ENCODE results near the gene LILRA5. TPM values are rescaled to one million over a fixed set of nuclear protein-coding genes. Genes with fewer than 3 reads are reported as not detected.
"Not testable (repeated sequence)": the region's sequence is repeated elsewhere in the genome, so short reads cannot be mapped to it uniquely, and the experiment has no call there.

LILRA5 gene
- total RNA-seq, 5 donors from 2014 or later (not counting 1 experiment from before 2014, with no cell fraction given) = not detected

DNA sequence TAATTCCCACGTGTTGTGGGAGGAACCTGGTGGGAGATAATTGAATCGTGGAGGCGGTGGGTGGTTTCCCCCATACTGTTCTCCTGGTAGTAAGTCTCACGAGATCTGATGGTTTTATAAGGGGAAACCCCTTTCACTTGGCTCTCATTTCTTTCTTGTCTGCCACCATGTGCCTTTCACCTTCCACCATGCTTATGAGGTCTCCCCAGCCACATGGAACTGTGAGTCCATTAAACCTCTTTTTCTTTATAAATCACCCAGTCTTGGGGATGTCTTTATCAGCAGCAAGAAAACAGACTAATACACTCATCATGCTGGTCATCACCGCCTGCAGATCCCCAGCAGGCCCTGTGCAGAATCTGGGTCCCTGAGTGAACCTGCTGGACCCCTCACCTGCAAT, 15.8 kb upstream of the LILRA5 start:
- H3K9me3 ChIP-seq; H3K27me3 Mint-ChIP-seq; DNase-seq; H3K4me3 ChIP-seq (ENCODE audit: control insufficient read depth in 1 of 2, extremely low read depth in 1 of 2, low read length in 1 of 2); H3K36me3 Mint-ChIP-seq; H3K4me1 ChIP-seq (ENCODE audit: control insufficient read depth in 1 of 2, extremely low read depth in 1 of 2, insufficient read depth in 2 of 2, low read length in 2 of 2); H3K27ac Mint-ChIP-seq; H3K4me3 Mint-ChIP-seq; H3K36me3 ChIP-seq (ENCODE audit: control insufficient read depth in 2 of 2, extremely low read depth in 1 of 2, insufficient read depth in 1 of 2, low read length in 1 of 2); ATAC-seq (replicated peaks in 1 of 4); H3K27ac ChIP-seq (ENCODE audit: low read length); POLR2A ChIA-PET; CTCF ChIA-PET; H3K9me3 Mint-ChIP-seq: not testable (repeated sequence)
- H3K27me3 ChIP-seq (replicated peaks in 1 of 2; ENCODE audit: control insufficient read depth in 2 of 2, extremely low read depth in 1 of 2, insufficient read depth in 2 of 2, low read length in 1 of 2) = peaks cover 0 to 11% of the 10 kb centered on the region in 2 experiments
- H3K4me1 Mint-ChIP-seq = peaks cover 14 to 24% (median 22%) of the 10 kb centered on the region in 3 donors
- 100% methylated on average over 1 of the region's 5 CpGs for WGBS (ENCODE audit: insufficient coverage)

- 85% methylated on average over 2 of the region's 5 CpGs for WGBS (ENCODE audit: insufficient coverage)
- no peak overlapping the region for H3K4me3 Mint-ChIP-seq
Observed at GRCh38 chr19:54325631-54326030, 12.7 kb upstream of the LILRA5 start.

DNA sequence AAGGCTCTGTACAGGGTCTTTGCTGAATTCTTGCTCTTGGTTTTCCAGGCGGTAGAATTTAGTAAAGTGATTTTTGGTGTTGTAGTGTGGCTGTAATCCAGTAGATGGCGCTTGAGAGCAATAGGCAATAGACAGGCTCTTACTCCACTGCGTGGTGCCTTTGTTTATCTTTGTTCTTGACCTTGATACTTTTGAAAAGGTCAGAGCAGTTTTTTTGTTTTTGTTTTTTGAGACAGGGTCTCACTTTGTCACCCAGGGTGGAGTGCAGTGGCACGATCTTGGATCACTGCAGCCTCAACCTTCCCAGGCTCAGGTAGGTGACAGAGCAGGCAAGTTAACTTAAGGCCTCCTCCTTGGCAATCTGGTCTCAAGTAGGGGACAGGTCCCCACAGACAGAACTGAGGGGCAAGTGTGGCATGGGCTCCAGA, 12.2 kb upstream of the LILRA5 start:
- Histone ChIP-seq H3K4me1 (ENCODE audit: control insufficient read depth in 1 of 2, extremely low read depth in 1 of 2, insufficient read depth in 2 of 2, low read length in 2 of 2) (peaks cover 0 to 10% of the 10 kb centered on the region in 2 experiments), H3K27me3 (replicated peaks in 1 of 2; ENCODE audit: control insufficient read depth in 2 of 2, extremely low read depth in 1 of 2, insufficient read depth in 2 of 2, low read length in 1 of 2) (peaks cover 0 to 5% of the 10 kb centered on the region in 2 experiments), H3K27ac (ENCODE audit: low read length) (no peak overlapping the region), H3K9me3 (no peaks in the 10 kb centered on the region), H3K4me3 (ENCODE audit: control insufficient read depth in 1 of 2, extremely low read depth in 1 of 2, low read length in 1 of 2) (no peak overlapping the region), H3K36me3 (ENCODE audit: control insufficient read depth in 2 of 2, extremely low read depth in 1 of 2, insufficient read depth in 1 of 2, low read length in 1 of 2) (no peaks in the 10 kb centered on the region)
- ChIA-PET CTCF (interaction anchor here (0.8 to 1.8 kb wide), 5 partner anchors 63 to 67 kb away, joined by 3 to 10 read pairs (median 4); no protein-coding TSS in a partner anchor), POLR2A (no interaction called here)
- ATAC-seq (replicated peaks in 1 of 4) (peak; percentile 70 to 84 (median 78)), DNase-seq (peak in 29 of 35 experiments; percentile 7 to 81 (median 38))
- peaks cover 14 to 24% (median 22%) of the 10 kb centered on the region in 3 donors for H3K4me1 Mint-ChIP-seq
- WGBS (ENCODE audit: insufficient coverage) = 15% methylated on average over 3 of the region's 4 CpGs
- no peak overlapping the region for H3K4me3 Mint-ChIP-seq
- no peaks in the 10 kb centered on the region for H3K36me3 Mint-ChIP-seq
- H3K27ac Mint-ChIP-seq = peak overlapping the region in 1 of 2 donors; percentile 27
- H3K9me3 Mint-ChIP-seq = no peaks in the 10 kb centered on the region
- peaks cover 11% of the 10 kb centered on the region in 2 donors for H3K27me3 Mint-ChIP-seq

More at GRCh38 chr19:54325631-54326030, 12.7 kb upstream of the LILRA5 start:
- peak in 2 of 4 experiments; percentile 6 to 8 for ATAC-seq (replicated peaks in 1 of 4)
- Histone ChIP-seq H3K4me3 (ENCODE audit: control insufficient read depth in 1 of 2, extremely low read depth in 1 of 2, low read length in 1 of 2) (no peak overlapping the region), H3K36me3 (ENCODE audit: control insufficient read depth in 2 of 2, extremely low read depth in 1 of 2, insufficient read depth in 1 of 2, low read length in 1 of 2) (no peaks in the 10 kb centered on the region), H3K27me3 (replicated peaks in 1 of 2; ENCODE audit: control insufficient read depth in 2 of 2, extremely low read depth in 1 of 2, insufficient read depth in 2 of 2, low read length in 1 of 2) (peaks cover 0 to 6% of the 10 kb centered on the region in 2 experiments), H3K27ac (ENCODE audit: low read length) (no peak overlapping the region), H3K4me1 (ENCODE audit: control insufficient read depth in 1 of 2, extremely low read depth in 1 of 2, insufficient read depth in 2 of 2, low read length in 2 of 2) (peaks cover 0 to 10% of the 10 kb centered on the region in 2 experiments), H3K9me3 (no peaks in the 10 kb centered on the region)
- peaks cover 8 to 11% of the 10 kb centered on the region in 2 donors for H3K27me3 Mint-ChIP-seq
- no peaks in the 10 kb centered on the region for H3K9me3 Mint-ChIP-seq
- no peaks in the 10 kb centered on the region for H3K36me3 Mint-ChIP-seq
- H3K27ac Mint-ChIP-seq = no peak overlapping the region
- ChIA-PET POLR2A (interaction anchor here in 1 of 2 donors (0.7 kb wide), 1 partner anchor 46 kb away, joined by 3 read pairs; no protein-coding TSS in a partner anchor), CTCF (no interaction called here)
- H3K4me1 Mint-ChIP-seq = peaks cover 14 to 24% (median 22%) of the 10 kb centered on the region in 3 donors
- no peak for DNase-seq

GRCh38 chr19:54324071-54324470, 11.1 kb upstream of the LILRA5 start:
- Mint-ChIP-seq H3K4me3 (no peak overlapping the region), H3K4me1 (peaks cover 14 to 24% (median 22%) of the 10 kb centered on the region in 3 donors), H3K36me3 (no peaks in the 10 kb centered on the region), H3K27me3 (peaks cover 11 to 14% of the 10 kb centered on the region in 2 donors), H3K27ac (no peak overlapping the region), H3K9me3 (no peaks in the 10 kb centered on the region)
- H3K27me3 ChIP-seq (replicated peaks in 1 of 2; ENCODE audit: control insufficient read depth in 2 of 2, extremely low read depth in 1 of 2, insufficient read depth in 2 of 2, low read length in 1 of 2) = peaks cover 0 to 9% of the 10 kb centered on the region in 2 experiments
- H3K9me3 ChIP-seq = no peaks in the 10 kb centered on the region
- CTCF ChIA-PET = interaction anchor here (1.0 to 1.8 kb wide), 4 partner anchors 64 to 68 kb away, joined by 3 to 10 read pairs (median 4); no protein-coding TSS in a partner anchor
- POLR2A ChIA-PET = no interaction called here
- no peaks in the 10 kb centered on the region for H3K36me3 ChIP-seq (ENCODE audit: control insufficient read depth in 2 of 2, extremely low read depth in 1 of 2, insufficient read depth in 1 of 2, low read length in 1 of 2)
- ATAC-seq (replicated peaks in 1 of 4) (no peak), DNase-seq (no peak)
- H3K27ac ChIP-seq (ENCODE audit: low read length) = no peak overlapping the region
- H3K4me3 ChIP-seq (ENCODE audit: control insufficient read depth in 1 of 2, extremely low read depth in 1 of 2, low read length in 1 of 2) = no peak overlapping the region
- H3K4me1 ChIP-seq (ENCODE audit: control insufficient read depth in 1 of 2, extremely low read depth in 1 of 2, insufficient read depth in 2 of 2, low read length in 2 of 2) = peaks cover 0 to 10% of the 10 kb centered on the region in 2 experiments
- 80% methylated on average over 1 of the region's 3 CpGs for WGBS (ENCODE audit: insufficient coverage)

- H3K4me3 ChIP-seq (ENCODE audit: control insufficient read depth in 1 of 2, extremely low read depth in 1 of 2, low read length in 1 of 2); H3K27ac Mint-ChIP-seq; POLR2A ChIA-PET; H3K9me3 Mint-ChIP-seq; H3K36me3 ChIP-seq (ENCODE audit: control insufficient read depth in 2 of 2, extremely low read depth in 1 of 2, insufficient read depth in 1 of 2, low read length in 1 of 2); H3K4me1 ChIP-seq (ENCODE audit: control insufficient read depth in 1 of 2, extremely low read depth in 1 of 2, insufficient read depth in 2 of 2, low read length in 2 of 2); ATAC-seq (replicated peaks in 1 of 4); H3K27ac ChIP-seq (ENCODE audit: low read length); H3K9me3 ChIP-seq; H3K4me3 Mint-ChIP-seq; H3K36me3 Mint-ChIP-seq; DNase-seq: not testable (repeated sequence)
- no CpG with 5 or more reads among the region's 13 CpGs for WGBS (ENCODE audit: insufficient coverage)
- H3K4me1 Mint-ChIP-seq = peaks cover 14 to 19% (median 16%) of the 10 kb centered on the region in 3 donors
- peaks cover 0 to 13% of the 10 kb centered on the region in 2 experiments for H3K27me3 ChIP-seq (replicated peaks in 1 of 2; ENCODE audit: control insufficient read depth in 2 of 2, extremely low read depth in 1 of 2, insufficient read depth in 2 of 2, low read length in 1 of 2)
- CTCF ChIA-PET = interaction anchor here in 1 of 2 donors (0.6 kb wide), 1 partner anchor 226 kb away, joined by 4 read pairs; no protein-coding TSS in a partner anchor
- peaks cover 11 to 14% of the 10 kb centered on the region in 2 donors for H3K27me3 Mint-ChIP-seq
Observed at GRCh38 chr19:54322934-54323333, 10.0 kb upstream of the LILRA5 start.

- H3K4me1 ChIP-seq (ENCODE audit: control insufficient read depth in 1 of 2, extremely low read depth in 1 of 2, insufficient read depth in 2 of 2, low read length in 2 of 2); H3K4me3 ChIP-seq (ENCODE audit: control insufficient read depth in 1 of 2, extremely low read depth in 1 of 2, low read length in 1 of 2); DNase-seq; H3K9me3 ChIP-seq; H3K36me3 ChIP-seq (ENCODE audit: control insufficient read depth in 2 of 2, extremely low read depth in 1 of 2, insufficient read depth in 1 of 2, low read length in 1 of 2); H3K27ac ChIP-seq (ENCODE audit: low read length); H3K36me3 Mint-ChIP-seq; ATAC-seq (replicated peaks in 1 of 4); H3K4me3 Mint-ChIP-seq; POLR2A ChIA-PET; H3K27ac Mint-ChIP-seq; H3K9me3 Mint-ChIP-seq: not testable (repeated sequence)
- H3K27me3 ChIP-seq (replicated peaks in 1 of 2; ENCODE audit: control insufficient read depth in 2 of 2, extremely low read depth in 1 of 2, insufficient read depth in 2 of 2, low read length in 1 of 2) = peaks cover 0 to 19% of the 10 kb centered on the region in 2 experiments
- CTCF ChIA-PET = interaction anchor here (0.6 kb wide), 2 partner anchors 77 to 225 kb away, joined by 4 read pairs; no protein-coding TSS in a partner anchor
- Mint-ChIP-seq H3K4me1 (peaks cover 10 to 15% (median 12%) of the 10 kb centered on the region in 3 donors), H3K27me3 (peaks cover 14 to 15% of the 10 kb centered on the region in 2 donors)
- 86% methylated on average over 4 of the region's 13 CpGs for WGBS (ENCODE audit: insufficient coverage)
Observed at GRCh38 chr19:54322295-54322694, 9.3 kb upstream of the LILRA5 start.

All from T-cell (primary cell).